ENCODE measurements around the gene TCF4.

GRCh38 chr18:55340998-55341397 lies 247.0 kb downstream of the TCF4 start:
- TF ChIP-seq CTCF (conservative IDR thresholded peaks at IDR 0.05; ENCODE audit: low read depth in 2 of 2) (no peak), REST (IDR thresholded peaks at IDR 0.05; ENCODE audit: unreplicated experiment) (no peak), POLR2AphosphoS5 (IDR thresholded peaks at IDR 0.05; ENCODE audit: low read depth) (no peak), EZH2phosphoT487 (IDR thresholded peaks at IDR 0.05; ENCODE audit: unreplicated experiment) (no peak), EZH2 (IDR thresholded peaks at IDR 0.05; ENCODE audit: low read depth, unreplicated experiment) (no peak), ETS1 (IDR thresholded peaks at IDR 0.05) (no peak)

Data from GM23338 (cell line).